Lower leg skin (tissue), 4 donors: ENCODE measurements around the gene RIPPLY2. TPM values are rescaled to one million over a fixed set of nuclear protein-coding genes. Genes with fewer than 3 reads are reported as not detected.
"Not testable (repeated sequence)": the region's sequence is repeated elsewhere in the genome, so short reads cannot be mapped to it uniquely, and the experiment has no call there.

Experiments used
- DNase-seq, 2 donors: peaks; one replicate each; pipeline ENCODE4 v3.0.0-alpha.2; 2019; ENCODE audit warnings: low spot score in 2 of 2
- H3K4me3 ChIP-seq: fragments of 200-600 bp; sonication (generic); 2 replicates; pipeline ENCODE4 v1.5.1; 2017; ENCODE audit warnings: mild to moderate bottlenecking, low read depth; ENCODE audit not compliant: poor library complexity, severe bottlenecking
- CTCF ChIP-seq, 3 donors: fragments of 450-650 bp; IDR thresholded peaks; one replicate each; pipeline ENCODE4 v1.5.1; 2016; ENCODE audit warnings: antibody characterized with exemption in 3 of 3, mild to moderate bottlenecking in 3 of 3, moderate library complexity in 2 of 3
- POLR2A ChIP-seq, 2 donors: fragments of 450-650 bp; IDR thresholded peaks; one replicate each; pipeline ENCODE4 v1.6.1; 2016 to 2017; ENCODE audit warnings: antibody characterized with exemption in 2 of 2, mild to moderate bottlenecking in 1 of 2, moderate library complexity in 1 of 2
- WGBS, 2 donors: methylation state at CpG; one replicate each; pipeline ENCODE4 v1.1.5; 2018; 5-methylcytosine and 5-hydroxymethylcytosine counted together
- intact Hi-C: fragments of 100-400 bp; cut with DNase I; formaldehyde crosslinking; loops from one replicate; pipeline ENCODE4 v1.15.0; 2023; ENCODE audit warnings: low total_unique reads
- total RNA-seq, 4 donors: library from RNA; depleted of rRNA; stranded (reverse); fragments of >200 nt; gene quantifications; one replicate each; pipeline ENCODE4 v1.1.0, GENCODE V29; 2016

RIPPLY2 gene
- total RNA-seq, 4 donors from 2014 or later = not detected

- no peak overlapping the region for H3K4me3 ChIP-seq
- no peak for DNase-seq
- intact Hi-C loops = no loop called here
- WGBS, 2 donors = 94 to 96% methylated on average over 1 of the region's 1 CpG
- TF ChIP-seq POLR2A (IDR thresholded peaks at IDR 0.05) = no peak
- no peak for TF ChIP-seq CTCF (IDR thresholded peaks at IDR 0.05)
Measured at GRCh38 chr6:83893024-83893423, 39.9 kb downstream of the RIPPLY2 start.

- 100% methylated on average over 1 to 2 of the region's 2 CpGs for WGBS, 2 donors
- intact Hi-C loops, H3K4me3 ChIP-seq, DNase-seq: not testable (repeated sequence)
Measured at GRCh38 chr6:83897094-83897493, 43.9 kb downstream of the RIPPLY2 start.

- WGBS, 2 donors = 90 to 92% methylated on average over 1 of the region's 1 CpG
- TF ChIP-seq CTCF (IDR thresholded peaks at IDR 0.05) (no peak), POLR2A (IDR thresholded peaks at IDR 0.05) (no peak)
- DNase-seq = no peak
- H3K4me3 ChIP-seq = no peak overlapping the region
- intact Hi-C loops = no loop called here
Measured at GRCh38 chr6:83901624-83902023, 48.5 kb downstream of the RIPPLY2 start.

GRCh38 chr6:83904395-83904794 is 51.2 kb downstream of the RIPPLY2 start:
- no peak overlapping the region for H3K4me3 ChIP-seq
- intact Hi-C loops = no loop called here
- WGBS, 2 donors = 78 to 87% methylated on average over 4 of the region's 4 CpGs
- DNase-seq = no peak
- no peak for TF ChIP-seq CTCF (IDR thresholded peaks at IDR 0.05)
- no peak for TF ChIP-seq POLR2A (IDR thresholded peaks at IDR 0.05)

GRCh38 chr6:83905648-83906047 is 52.5 kb downstream of the RIPPLY2 start:
- TF ChIP-seq POLR2A (IDR thresholded peaks at IDR 0.05) = no peak
- intact Hi-C loops = no loop called here
- no peak overlapping the region for H3K4me3 ChIP-seq
- no peak for DNase-seq
- WGBS, 2 donors = 97 to 100% methylated on average over 4 of the region's 4 CpGs

Other genes starting within 250 kb of the RIPPLY2 start
- not detected for gene SNAP91, start 144.3 kb upstream of the RIPPLY2 start, total RNA-seq
- 10 to 100 TPM in 1 of 4 donors, 1 to 10 TPM in 3; 4.8 to 14.6 (median 7.2) TPM for gene CYB5R4, start 6.3 kb downstream of the RIPPLY2 start, total RNA-seq
- gene MRAP2, start 180.4 kb downstream of the RIPPLY2 start, total RNA-seq = 1 to 10 TPM; 2.6 to 4.1 (median 2.9) TPM